HG02884 (cell line): Measurements from ENCODE around the gene PLA1A.
"Not testable (repeated sequence)": the region's sequence is repeated elsewhere in the genome, so short reads cannot be mapped to it uniquely, and the experiment has no call there.

Experiments used
- ATAC-seq: cut with Tn5 transposase; IDR thresholded peaks from one replicate; pipeline ENCODE4 v1.9.1; 2021; ENCODE audit warnings: mild to moderate bottlenecking, moderate library complexity; ENCODE audit not compliant: unreplicated experiment

Gene PLA1A

GRCh38 chr3:119597548-119598288, at the start of gene PLA1A:
Gene PLA1A, plus strand, starts transcription at chr3:119597885. Its CDS starts 29 bp downstream, at chr3:119597914.
- ATAC-seq: no peak

- ATAC-seq: no peak
These were observed 49.3 kb upstream of the PLA1A start for GRCh38 chr3:119548341-119548740.

- peak; percentile 45 for ATAC-seq
These were observed 47.3 kb upstream of the PLA1A start for GRCh38 chr3:119550192-119550910.

- no peak for ATAC-seq
These were observed 46.1 kb upstream of the PLA1A start for GRCh38 chr3:119551598-119551997.

GRCh38 chr3:119552928-119553327, 44.8 kb upstream of the PLA1A start:
- not testable (repeated sequence) for ATAC-seq

DNA sequence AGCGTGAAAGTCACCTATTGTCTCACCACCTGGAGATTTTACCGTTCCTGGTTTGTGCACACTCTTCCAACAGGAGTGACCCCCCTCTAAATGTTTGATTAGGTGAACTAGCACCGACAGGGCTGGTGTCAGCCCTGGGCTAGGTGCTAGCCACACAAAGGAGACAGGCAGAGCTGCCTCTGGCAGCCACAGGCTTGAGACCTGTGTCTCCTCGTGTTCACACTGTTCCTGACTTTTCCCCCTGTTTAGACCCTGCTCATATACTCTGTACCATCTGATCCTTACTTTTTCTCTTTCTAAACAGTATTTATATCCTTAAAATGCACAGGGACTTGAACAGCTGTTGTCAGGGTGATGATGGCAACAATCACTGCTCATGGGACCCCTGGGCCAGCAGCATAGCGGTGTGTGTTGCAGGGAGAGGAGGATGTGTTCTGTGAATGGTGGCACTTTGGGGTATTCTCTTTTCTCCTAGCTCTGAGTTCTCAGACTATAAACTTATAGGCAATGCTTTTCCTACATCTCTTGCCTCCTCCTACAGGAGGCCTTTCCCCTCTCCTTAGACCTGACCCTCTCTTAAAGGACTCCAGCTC, 43.8 kb upstream of the PLA1A start:
- ATAC-seq: no peak

- no peak for ATAC-seq
These were observed 42.4 kb upstream of the PLA1A start for GRCh38 chr3:119555309-119555735.

GRCh38 chr3:119555929-119556328, 41.8 kb upstream of the PLA1A start:
- ATAC-seq: no peak

DNA sequence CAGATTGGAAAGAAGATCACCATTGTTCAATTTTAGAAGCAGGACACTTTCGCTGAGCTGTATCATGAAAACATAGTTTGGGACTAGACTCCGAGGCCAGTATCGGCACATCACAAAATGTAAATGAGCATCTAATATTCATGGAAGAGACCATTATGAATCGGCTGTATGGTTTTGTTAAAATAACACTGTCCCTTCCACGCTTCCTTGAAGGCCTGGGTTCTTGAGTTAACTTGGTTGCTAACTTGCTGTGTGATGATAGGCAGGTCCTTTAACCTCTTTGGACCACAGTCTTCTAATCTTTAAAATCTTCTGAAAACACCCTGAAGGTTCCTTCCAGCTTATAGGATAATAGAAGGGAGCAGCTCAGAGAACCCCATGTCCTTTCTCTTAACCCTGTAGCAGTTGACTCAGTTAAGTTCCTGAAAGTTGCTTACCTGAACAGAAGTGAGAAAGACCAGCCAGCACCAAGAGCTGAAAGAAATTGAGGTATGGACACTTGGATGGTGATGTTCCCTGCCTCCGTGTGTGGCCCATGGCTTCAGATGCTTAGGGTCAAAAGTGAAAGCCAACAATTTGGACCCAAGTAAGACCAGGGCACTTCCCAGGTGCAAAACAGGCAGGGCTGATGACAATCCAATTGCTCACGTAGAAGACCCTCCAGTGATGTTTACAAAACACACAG, 40.4 kb upstream of the PLA1A start:
- ATAC-seq: no peak

DNA sequence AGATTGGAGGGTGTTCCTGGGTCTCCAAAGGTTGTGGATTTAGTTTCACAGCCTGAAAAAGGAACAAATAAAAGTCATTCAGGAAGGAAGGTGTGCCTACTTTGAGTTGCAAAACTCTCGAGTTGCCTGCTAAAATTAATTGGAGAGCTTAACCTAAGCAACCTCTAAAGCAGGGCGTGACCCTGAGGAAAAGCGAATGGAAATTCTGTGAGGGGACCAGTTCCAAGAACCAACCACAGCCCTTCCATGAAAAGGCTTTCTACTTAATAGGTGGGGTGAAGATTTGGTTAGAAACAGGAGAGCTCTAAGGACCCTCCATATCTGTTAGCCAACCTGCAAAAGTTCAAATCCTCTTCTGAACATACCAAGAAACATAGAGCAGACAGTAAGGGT, 39.8 kb upstream of the PLA1A start:
- no peak for ATAC-seq

- no peak for ATAC-seq
These were observed 38.9 kb upstream of the PLA1A start for GRCh38 chr3:119558626-119559317.

DNA sequence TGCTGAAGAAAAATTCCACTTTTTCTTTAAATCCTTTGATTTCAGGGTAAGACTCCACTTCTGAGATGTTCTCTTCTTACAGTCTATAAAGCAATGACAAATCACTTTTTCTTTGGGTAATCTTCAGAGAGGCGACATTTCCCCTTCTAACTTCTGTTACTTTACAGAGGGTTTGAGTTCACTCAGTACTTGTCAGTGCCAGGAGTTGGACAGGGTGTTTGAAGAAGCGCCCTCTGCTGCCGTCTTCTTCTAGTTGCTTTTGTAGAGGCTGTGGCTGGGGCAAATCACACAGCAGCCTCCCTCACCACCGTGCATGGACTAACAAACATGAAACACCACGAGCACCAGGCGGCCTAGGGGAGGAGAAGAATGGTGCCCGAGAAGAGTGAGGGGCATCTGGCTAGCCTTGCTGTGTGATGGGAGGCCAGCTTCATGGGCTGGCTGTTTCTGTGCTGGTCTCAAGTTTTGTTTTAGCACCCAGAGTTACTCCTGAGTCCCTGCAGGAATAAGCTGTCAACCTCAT, 38.2 kb upstream of the PLA1A start, which contains the start of gene CD80:
TSS of gene CD80 (minus strand) at position 174 of the 523 bp plus-strand sequence. CDS start 1,886 bp downstream, outside the sequence.
- ATAC-seq: peak; percentile 59

- ATAC-seq: no peak
These were observed 37.5 kb upstream of the PLA1A start for GRCh38 chr3:119560160-119560559.

GRCh38 chr3:119562307-119562961, 35.3 kb upstream of the PLA1A start:
- peak; percentile 63 for ATAC-seq

- not testable (repeated sequence) for ATAC-seq
These were observed 34.4 kb upstream of the PLA1A start for GRCh38 chr3:119563334-119563733.

DNA sequence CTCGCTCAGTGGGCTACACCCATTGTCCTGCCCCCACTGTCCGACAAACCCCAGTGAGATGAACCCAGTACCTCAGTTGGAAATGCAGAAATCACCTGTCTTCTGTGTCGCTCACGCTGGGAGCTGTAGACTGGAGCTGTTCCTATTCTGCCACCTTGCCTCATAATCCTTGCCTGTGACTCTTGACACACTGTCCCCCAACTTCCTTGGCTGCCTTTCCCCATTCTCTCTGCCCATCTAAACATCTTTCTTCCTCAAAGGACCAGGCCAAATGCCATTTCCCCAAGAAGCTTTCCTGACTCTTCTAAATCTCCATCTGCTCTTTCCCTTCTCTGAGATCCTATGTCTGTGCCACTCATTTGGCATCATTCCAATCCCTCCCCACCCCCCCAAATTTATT, 28.5 kb upstream of the PLA1A start:
- ATAC-seq: no peak

- peak; percentile 54 for ATAC-seq
These were observed 27.5 kb upstream of the PLA1A start for GRCh38 chr3:119570229-119570628.

DNA sequence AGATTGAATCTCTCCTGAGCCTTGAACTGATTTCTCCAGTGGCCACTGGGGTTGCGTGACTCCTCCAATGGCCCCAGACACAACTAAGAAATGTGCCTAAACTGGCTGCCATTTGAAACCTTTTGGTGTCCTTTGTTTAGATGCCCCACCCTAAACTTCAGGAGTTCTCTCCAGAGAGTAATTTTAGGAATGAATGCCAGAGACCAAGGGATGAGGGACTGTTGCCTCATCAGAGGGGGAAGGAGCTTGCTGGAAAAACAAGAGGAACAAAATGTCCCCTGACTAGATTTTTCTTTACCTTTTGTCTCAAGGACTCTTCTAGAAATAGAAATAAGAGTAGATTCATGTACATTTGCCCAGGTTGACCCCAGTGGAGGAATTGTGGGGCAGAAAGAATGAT, 26.5 kb upstream of the PLA1A start:
- no peak for ATAC-seq

DNA sequence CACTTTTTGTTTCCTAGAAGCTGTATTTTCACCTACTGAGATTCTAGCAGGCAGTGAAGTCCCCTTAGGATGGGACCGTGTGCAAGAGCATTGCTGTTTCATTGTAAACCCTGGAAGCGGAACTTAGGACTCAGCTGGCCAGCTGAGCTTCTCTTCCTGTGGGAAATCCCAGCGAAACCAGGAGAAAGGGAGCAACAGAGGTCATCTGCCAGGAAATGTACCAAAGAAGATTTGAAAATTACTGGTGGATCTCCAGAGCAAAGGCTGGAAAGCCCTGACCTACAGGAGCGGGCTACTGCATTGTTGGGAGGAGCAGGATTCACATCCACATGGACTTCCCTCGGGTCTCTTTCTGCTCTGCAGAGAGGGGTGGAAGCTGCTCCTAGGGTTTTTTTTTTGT, 26.0 kb upstream of the PLA1A start:
- no peak for ATAC-seq

- no peak for ATAC-seq
These were observed 22.2 kb upstream of the PLA1A start for GRCh38 chr3:119575507-119575906.
